Left renal cortex interstitium (tissue), 4 donors: Measurements from ENCODE around the gene OVOL2. TPM values are rescaled to one million over a fixed set of nuclear protein-coding genes. Genes with fewer than 3 reads are reported as not detected.
"Not testable (repeated sequence)": the region's sequence is repeated elsewhere in the genome, so short reads cannot be mapped to it uniquely, and the experiment has no call there.

Experiments used
- DNase-seq, 4 donors: peaks; one replicate each; pipeline ENCODE4 v3.0.0-alpha.2; 2013; ENCODE audit warnings: low read depth in 4 of 4, low spot score in 2 of 4, missing footprints in 1 of 4
- polyA plus RNA-seq, 4 donors: library from polyadenylated mRNA; unstranded; fragments of 120-200 nt; gene quantifications; one replicate each; pipeline ENCODE4 v1.2.1, GENCODE V29; 2013; ENCODE audit not compliant: insufficient read length in 4 of 4

Gene OVOL2
- polyA plus RNA-seq: 1 to 10 TPM in 2 of 4 donors, under 1 TPM in 2; 0.54 to 1.5 (median 1.1) TPM

DNA sequence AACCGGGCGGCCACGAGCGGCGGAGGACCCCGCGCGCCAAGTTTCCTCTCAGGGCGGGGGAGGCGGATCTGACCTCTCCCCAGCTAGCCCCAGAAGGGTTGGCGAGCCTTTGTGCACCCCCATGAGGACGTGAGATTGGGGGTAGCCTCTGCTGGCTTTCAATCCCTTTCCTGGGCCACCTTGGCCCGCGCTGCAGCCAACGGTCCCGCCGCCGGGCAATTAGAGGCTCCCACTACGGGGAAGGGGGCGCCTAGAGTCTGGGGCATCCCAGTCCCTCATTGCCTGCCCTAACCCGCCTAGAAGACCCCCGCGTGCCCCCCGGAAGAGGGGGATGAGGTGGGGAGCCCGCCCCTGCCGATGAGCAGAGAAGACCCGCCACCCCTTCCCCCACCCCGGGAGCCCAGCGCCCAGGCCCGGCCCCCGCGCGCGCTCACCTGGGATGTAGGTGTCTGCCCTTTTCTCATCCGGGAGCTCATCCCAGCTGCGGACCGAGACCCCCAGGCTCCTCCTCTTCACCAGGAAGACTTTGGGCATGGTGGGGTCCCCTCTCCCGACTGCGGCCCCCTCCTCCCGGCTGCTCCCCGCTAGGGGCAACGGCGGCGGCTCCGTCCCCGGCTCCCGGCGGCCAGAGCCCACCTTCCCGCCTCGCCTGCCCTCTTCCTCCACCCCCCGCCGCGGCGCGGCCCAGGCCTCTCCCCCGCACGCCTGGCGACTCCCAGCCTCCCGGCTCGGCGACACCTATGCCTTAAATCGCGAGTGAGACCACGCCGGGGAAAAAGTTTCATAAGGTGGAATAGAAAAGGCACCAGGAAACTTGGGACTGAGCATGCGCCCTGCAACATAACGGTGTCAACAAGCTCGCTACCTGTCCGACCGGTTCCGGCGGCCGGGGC lies at the start of gene OVOL2:
Gene OVOL2, minus strand, starts transcription at position 816 of the 893 bp plus-strand sequence. Its CDS starts 282 bp downstream, at position 534.
- no peak for DNase-seq

DNA sequence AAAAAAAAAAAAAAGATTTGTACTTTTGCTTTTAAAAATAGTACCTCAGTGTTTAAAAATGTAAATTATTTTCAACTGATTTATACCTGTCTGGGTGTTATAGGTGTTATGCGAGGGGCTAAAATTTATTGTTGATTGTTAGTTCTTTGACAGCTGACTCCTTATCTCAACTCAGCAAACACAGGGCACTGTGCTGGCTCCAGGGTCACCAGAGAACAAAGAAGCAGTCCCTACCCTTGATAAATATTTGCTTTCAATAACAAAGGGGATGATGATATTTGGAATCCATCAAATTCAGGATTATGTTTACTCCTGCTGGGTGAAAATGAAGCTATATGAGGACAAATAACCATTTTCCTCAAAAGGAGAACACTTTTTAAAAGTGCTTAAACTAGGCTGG lies 45.8 kb upstream of the OVOL2 start:
- no peak for DNase-seq

DNA sequence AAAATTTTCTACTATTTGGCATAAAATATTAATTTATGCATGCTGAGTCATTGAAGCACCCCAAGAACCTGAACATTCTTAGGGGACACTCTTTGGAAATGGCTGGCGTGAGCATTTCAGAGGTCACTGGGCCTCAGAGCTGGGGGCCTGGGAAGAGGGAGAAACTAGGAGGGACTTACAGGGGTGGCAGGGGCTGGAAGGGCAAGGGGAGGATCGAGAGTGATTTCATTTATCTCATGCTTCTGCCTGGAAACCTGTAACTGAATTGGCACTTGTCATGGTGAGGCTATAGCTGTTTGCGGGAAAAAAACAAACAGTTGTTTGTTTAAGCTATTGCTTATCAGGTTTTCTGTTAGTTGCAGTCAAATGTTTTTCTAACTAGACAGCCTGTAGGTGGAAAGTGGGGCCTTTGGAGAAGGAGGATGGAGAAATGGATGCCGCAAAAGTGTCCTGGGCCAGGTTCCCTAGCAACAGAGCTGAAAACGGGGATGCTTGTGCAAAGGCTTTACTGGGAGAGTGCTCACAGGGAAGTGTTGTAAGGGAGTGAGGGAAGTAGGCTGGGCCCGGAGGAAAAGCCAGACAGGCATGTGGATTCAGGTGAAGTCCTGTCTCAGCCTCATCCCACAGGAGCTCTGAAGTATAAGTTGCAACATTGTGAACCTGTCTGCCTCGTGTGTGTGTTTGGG lies 43.6 kb upstream of the OVOL2 start:
- no peak for DNase-seq

DNA sequence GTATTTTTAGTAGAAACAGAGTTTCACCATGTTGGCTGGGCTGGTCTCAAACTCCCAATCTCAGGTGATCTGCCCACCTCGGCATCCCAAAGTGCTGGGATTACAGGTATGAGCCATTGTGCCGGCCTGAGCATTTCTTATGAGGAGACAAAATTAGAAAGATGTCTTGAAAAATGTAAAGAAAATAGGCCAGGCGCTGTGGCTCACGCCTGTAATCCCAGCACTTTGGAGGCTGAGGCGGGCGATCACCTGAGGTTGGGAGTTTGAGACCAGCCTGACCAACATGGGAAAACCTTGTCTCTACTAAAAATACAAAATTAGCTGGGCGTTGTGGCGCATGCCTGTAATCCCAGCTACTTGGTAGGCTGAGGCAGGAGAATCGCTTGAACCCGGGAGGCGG lies 42.9 kb upstream of the OVOL2 start:
- DNase-seq: not testable (repeated sequence)

DNA sequence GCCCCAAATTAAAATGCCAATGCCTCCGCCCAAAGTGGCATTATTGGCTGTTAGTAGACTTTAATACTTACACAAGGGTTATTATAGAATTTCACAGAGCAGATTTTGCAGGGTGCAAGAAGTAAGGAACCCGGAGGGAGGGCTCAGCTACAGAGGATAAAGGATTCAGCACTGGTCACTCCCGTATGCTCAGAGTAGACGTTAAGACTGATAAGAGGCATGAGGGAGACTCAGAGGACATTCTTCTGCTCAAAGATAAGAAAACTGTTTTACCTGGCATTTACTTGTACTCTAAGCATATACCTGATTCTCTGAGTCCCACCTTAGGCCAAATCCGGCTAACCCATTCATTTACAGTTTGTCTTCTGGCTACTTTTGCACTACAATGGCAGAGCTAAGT lies 36.5 kb upstream of the OVOL2 start:
- no peak for DNase-seq

- DNase-seq: no peak
Observed at GRCh38 chr20:18093388-18093787, 35.7 kb upstream of the OVOL2 start.

GRCh38 chr20:18092890-18093289 lies 35.2 kb upstream of the OVOL2 start:
- DNase-seq: no peak

- no peak for DNase-seq
Observed at GRCh38 chr20:18091623-18092022, 33.9 kb upstream of the OVOL2 start.

GRCh38 chr20:18090477-18090876 lies 32.8 kb upstream of the OVOL2 start:
- DNase-seq: no peak

DNA sequence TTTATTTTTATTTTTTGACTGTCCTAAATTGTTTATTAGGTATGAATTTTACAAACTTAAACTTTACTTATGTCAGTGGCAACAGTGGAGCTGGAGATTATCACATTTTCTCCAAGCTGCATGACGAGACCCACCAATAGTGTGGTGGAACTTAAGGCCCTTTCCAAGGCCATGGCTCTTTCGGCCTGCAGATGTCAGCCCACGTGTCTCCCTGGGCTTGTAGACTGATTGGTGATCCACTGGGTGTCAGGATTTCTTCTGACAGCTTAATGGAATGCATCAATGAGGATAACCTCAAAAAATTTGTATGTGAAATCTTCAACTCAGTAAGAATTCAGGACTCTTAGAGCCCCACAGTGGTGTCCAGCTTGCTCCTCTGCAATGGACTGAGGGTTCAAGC lies 32.3 kb upstream of the OVOL2 start:
- DNase-seq: no peak

DNA sequence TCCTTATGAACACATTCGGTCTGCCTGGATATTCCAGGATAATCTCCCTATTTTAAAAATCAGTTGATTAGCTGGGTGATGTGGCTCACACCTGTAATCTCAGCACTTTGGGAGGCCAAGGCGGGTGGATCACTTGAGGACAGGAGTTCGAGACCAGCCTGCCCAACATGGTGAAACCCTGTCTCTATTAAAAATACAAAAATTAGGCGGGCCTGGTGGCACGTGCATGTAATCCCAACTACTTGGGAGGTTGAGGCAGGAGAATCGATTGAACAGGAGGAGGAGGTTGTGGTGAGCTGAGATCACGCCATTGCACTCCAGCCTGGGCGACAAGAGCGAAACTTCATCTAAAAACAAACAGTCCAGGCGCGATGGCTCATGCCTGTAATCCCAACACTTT lies 31.1 kb upstream of the OVOL2 start:
- DNase-seq: not testable (repeated sequence)

DNA sequence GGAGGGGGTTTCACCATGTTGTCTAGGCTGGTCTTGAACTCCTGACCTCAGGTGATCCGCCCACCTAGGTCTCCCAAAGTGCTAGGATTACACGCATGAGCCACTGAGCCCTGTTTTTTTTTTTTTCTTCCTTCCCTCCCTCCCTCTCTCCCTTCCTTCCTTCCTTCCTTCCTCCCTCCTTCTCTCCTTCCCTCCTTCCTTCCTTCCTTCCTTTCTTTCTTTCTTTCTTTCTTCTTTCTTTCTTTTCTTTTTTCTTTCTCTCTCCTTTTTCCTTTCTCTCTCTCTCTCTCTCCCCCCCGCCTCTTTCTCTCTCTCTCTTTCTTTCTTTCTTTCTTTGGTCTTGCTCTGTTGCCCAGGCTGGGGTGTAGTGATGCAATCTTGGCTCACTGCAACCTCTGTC lies 30.6 kb upstream of the OVOL2 start:
- DNase-seq: not testable (repeated sequence)

- no peak for DNase-seq
Observed at GRCh38 chr20:18087054-18087453, 29.3 kb upstream of the OVOL2 start.

DNA sequence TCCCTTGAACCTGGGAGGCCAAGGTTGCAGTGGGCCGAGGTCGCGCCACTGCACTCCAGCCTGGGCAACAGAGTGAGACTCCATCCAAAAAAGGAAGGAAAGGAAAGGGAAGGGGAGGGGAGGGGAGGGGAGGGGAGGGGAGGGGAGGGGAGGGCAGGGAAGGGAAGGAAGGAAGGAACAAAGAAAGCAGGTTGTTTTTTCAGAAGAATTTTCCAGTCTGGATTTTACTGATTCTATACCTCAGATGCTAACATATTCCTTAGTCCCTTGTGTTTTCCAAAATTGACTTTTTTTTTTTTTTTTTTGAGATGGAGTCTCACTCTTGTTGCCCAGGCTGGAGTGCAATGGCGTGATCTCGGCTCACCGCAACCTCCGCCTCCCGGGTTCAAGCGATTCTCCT lies 23.1 kb upstream of the OVOL2 start:
- DNase-seq: not testable (repeated sequence)

DNA sequence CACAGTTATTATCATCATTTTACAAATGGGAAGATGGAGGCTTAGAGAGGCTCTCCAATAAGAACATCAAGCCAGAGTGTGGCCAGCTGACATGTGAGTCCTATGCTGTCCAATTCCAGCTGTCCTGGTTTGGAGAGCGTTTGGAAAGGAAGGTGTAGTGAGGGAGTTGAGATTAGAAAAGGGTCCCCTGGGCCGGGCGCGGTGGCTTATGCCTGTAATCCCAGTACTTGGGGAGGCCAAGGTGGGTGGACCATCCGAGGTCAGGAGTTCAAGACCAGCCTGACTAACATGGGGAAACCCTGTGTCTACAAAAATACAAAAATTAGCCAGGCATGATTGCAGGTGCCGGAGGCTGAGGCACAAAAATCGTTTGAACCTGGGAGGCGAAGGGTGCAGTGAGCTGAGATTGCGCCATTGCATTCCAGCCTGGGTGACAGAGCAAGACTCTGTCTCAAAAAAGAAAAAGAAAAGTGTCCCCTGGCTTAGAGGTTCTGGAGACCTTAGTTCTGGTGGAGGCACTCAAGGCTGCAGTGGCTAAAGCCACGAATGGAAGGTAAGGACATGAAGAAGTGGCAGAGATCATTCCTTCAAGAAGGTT lies 22.1 kb upstream of the OVOL2 start:
- DNase-seq: no peak

DNA sequence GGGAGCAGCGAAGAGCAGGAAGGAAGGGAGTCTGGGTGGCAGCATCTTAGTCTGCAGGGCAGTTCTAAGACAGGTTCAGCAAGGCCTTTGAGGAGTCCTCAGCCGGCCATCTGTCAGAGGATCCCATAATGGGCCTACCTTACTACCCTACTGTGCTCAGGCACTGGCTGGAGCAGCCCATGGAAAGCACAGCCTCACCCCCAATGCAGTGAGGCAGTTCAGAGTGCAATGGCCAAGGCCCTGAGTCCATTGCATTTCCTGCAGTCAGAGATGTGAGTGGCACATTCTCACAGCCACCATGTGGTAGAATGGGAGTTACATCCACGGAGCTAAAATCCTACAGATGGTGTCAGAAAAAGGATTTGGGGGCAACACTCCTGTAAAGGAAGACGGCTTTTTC lies 19.4 kb upstream of the OVOL2 start:
- no peak for DNase-seq

- no peak for DNase-seq
Observed at GRCh38 chr20:18072532-18072931, 14.8 kb upstream of the OVOL2 start.

DNA sequence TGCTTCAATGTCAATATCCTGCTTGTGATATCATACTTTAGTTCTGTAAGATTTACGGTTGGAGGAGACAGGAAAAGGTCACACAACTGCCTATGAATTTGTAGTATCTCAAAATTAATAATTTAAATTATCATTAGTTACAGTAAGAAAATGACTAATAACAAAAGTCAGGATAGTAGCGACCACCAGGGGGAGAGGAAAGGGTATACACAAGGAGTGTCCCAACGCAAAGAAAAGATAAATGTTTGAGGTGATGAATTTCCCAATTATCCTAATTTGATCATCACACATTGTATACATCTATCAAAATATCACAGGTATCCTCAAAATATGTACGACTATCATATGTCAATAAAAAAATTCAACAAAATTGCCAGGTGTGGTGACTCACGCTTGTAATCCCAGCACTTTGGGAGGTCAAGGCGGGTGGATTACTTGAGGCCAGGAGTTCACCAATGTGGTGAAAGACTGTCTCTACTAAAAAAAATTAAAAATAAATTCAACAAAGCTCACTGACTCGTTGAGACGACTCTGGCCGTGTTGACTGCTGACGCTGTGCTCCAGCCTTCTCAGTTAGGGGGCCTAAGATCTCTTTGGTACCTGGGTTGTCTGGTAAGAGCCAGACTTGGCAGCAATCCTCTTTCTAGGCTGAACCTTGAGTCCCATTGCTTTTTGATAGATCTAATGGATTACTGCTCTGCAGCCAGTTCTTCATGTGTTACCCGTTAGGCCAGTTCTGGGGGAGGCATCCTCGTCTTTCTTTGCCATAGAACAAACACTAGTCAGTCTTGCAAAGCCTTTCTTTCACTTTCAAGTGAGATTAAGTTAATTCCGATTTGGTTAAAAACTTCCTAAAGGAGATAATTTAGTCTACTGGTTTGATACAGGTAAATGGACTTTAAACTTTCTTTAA lies 9.0 kb upstream of the OVOL2 start:
- DNase-seq: no peak

- no peak for DNase-seq
Observed at GRCh38 chr20:18063676-18064075, 6.0 kb upstream of the OVOL2 start.

GRCh38 chr20:18059603-18060002 lies 1.9 kb upstream of the OVOL2 start:
- no peak for DNase-seq
